Chondrocyte (in vitro differentiated cells): Measurements from ENCODE around the gene C17orf75. TPM values are rescaled to one million over a fixed set of nuclear protein-coding genes. Genes with fewer than 3 reads are reported as not detected.

ENCODE experiments used
- DNase-seq: peaks from one replicate; pipeline ENCODE4 v3.0.0; 2021; ENCODE audit warnings: mixed read lengths, low spot score
- H3K27ac Mint-ChIP-seq: one replicate; pipeline ENCODE4 v1.8.0; 2021; ENCODE audit warnings: mild to moderate bottlenecking, moderate library complexity, mixed read lengths; ENCODE audit not compliant: unreplicated experiment
- H3K27me3 Mint-ChIP-seq: 2 replicates; pipeline ENCODE4 v1.8.0; 2021; ENCODE audit warnings: low read depth, mixed read lengths
- H3K36me3 Mint-ChIP-seq: 2 replicates; pipeline ENCODE4 v1.8.0; 2021; ENCODE audit warnings: low read depth, mixed read lengths
- H3K4me1 Mint-ChIP-seq: 2 replicates; pipeline ENCODE4 v1.8.0; 2021; ENCODE audit warnings: low read depth, mild to moderate bottlenecking, mixed read lengths
- H3K4me3 Mint-ChIP-seq: one replicate; pipeline ENCODE4 v1.8.0; 2021; ENCODE audit warnings: mild to moderate bottlenecking, moderate library complexity, mixed read lengths; ENCODE audit not compliant: unreplicated experiment
- H3K9me3 Mint-ChIP-seq: 2 replicates; pipeline ENCODE4 v1.8.0; 2021; ENCODE audit warnings: low read depth, mixed read lengths
- CTCF ChIP-seq: fragments of 200-600 bp; sonication (generic); IDR thresholded peaks from 2 replicates; pipeline ENCODE4 v1.5.0; 2021; ENCODE audit warnings: antibody characterized with exemption, mild to moderate bottlenecking, moderate library complexity
- total RNA-seq: library from RNA; stranded (reverse); gene quantifications from 3 replicates; pipeline ENCODE4 v1.2.1, GENCODE V29; 2021

The C17orf75 gene
- total RNA-seq, 1 donor from 2014 or later = 19.3 TPM

GRCh38 chr17:32303781-32304288 is 38.1 kb downstream of the C17orf75 start:
- Mint-ChIP-seq H3K4me1 (peaks cover 8% of the 10 kb centered on the region), H3K4me3 (no peak overlapping the region), H3K36me3 (no peaks in the 10 kb centered on the region), H3K27me3 (peaks cover 6% of the 10 kb centered on the region), H3K27ac (no peak overlapping the region), H3K9me3 (no peaks in the 10 kb centered on the region)
- no peak for TF ChIP-seq CTCF
- no peak for DNase-seq

GRCh38 chr17:32302860-32303649 is 38.9 kb downstream of the C17orf75 start:
- no peak overlapping the region for H3K27ac Mint-ChIP-seq
- H3K9me3 Mint-ChIP-seq = no peaks in the 10 kb centered on the region
- TF ChIP-seq CTCF = no peak
- no peak overlapping the region for H3K4me3 Mint-ChIP-seq
- DNase-seq = no peak
- H3K27me3 Mint-ChIP-seq = peaks cover 6% of the 10 kb centered on the region
- H3K36me3 Mint-ChIP-seq = no peaks in the 10 kb centered on the region
- H3K4me1 Mint-ChIP-seq = peaks cover 8% of the 10 kb centered on the region

GRCh38 chr17:32302037-32302436 is 39.9 kb downstream of the C17orf75 start:
- peaks cover 8% of the 10 kb centered on the region for H3K4me1 Mint-ChIP-seq
- H3K36me3 Mint-ChIP-seq = no peaks in the 10 kb centered on the region
- no peak overlapping the region for H3K4me3 Mint-ChIP-seq
- H3K27me3 Mint-ChIP-seq = peaks cover 1% of the 10 kb centered on the region
- no peak for DNase-seq
- TF ChIP-seq CTCF = no peak
- no peaks in the 10 kb centered on the region for H3K9me3 Mint-ChIP-seq
- H3K27ac Mint-ChIP-seq = no peak overlapping the region

GRCh38 chr17:32299580-32300164 is 42.3 kb downstream of the C17orf75 start:
- no peak for DNase-seq
- Mint-ChIP-seq H3K4me3 (no peak overlapping the region), H3K9me3 (no peaks in the 10 kb centered on the region), H3K27me3 (peaks cover 1% of the 10 kb centered on the region), H3K36me3 (no peaks in the 10 kb centered on the region), H3K4me1 (peaks cover 8% of the 10 kb centered on the region), H3K27ac (no peak overlapping the region)
- TF ChIP-seq CTCF = no peak

- peaks cover 1% of the 10 kb centered on the region for H3K27me3 Mint-ChIP-seq
Observed at GRCh38 chr17:32298721-32299579, 43.0 kb downstream of the C17orf75 start.

More at GRCh38 chr17:32298721-32299579, 43.0 kb downstream of the C17orf75 start:
- H3K9me3 Mint-ChIP-seq = no peaks in the 10 kb centered on the region
- H3K4me1 Mint-ChIP-seq = peaks cover 5% of the 10 kb centered on the region
- H3K36me3 Mint-ChIP-seq = no peaks in the 10 kb centered on the region
- no peak for DNase-seq
- H3K27ac Mint-ChIP-seq = no peak overlapping the region
- no peak overlapping the region for H3K4me3 Mint-ChIP-seq
- no peak for TF ChIP-seq CTCF
